ENCODE measurements around the gene MREG.

MREG gene

DNA sequence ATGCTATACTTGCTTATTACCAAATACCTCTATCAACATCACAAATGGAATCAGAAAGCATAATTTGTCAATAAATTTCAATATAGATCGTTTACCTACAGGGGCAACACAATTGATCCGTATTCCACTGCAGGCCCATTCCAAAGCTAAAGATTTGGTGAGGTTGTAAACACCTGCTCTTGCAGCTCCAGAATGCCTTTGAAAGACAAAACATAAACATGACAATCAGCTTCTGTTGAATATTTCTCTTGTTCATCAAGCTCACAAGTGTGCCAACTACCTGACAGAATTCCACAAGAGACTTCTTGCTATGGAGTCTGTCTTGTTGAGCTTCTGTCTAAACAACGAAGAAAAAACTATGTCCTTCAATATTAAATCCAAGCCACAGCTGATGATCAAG, 38.0 kb upstream of the MREG start:
- H3K4me3 ChIP-seq (ENCODE audit: low read length): no peak overlapping the region
- no peak for DNase-seq (ENCODE audit: low read depth)
- TF ChIP-seq CTCF (IDR thresholded peaks at IDR 0.05; ENCODE audit: insufficient read depth, low read depth, low read length, missing control alignments): no peak

- no peak for TF ChIP-seq CTCF (IDR thresholded peaks at IDR 0.05; ENCODE audit: insufficient read depth, low read depth, low read length, missing control alignments)
- no peak for DNase-seq (ENCODE audit: low read depth)
- H3K4me3 ChIP-seq (ENCODE audit: low read length): no peak overlapping the region
Measured at GRCh38 chr2:216049452-216049851, 36.1 kb upstream of the MREG start.

GRCh38 chr2:216047397-216047796, 34.0 kb upstream of the MREG start:
- no peak overlapping the region for H3K4me3 ChIP-seq (ENCODE audit: low read length)
- DNase-seq (ENCODE audit: low read depth): no peak
- no peak for TF ChIP-seq CTCF (IDR thresholded peaks at IDR 0.05; ENCODE audit: insufficient read depth, low read depth, low read length, missing control alignments)

GRCh38 chr2:216044883-216045486, 31.6 kb upstream of the MREG start:
- DNase-seq (ENCODE audit: low read depth): no peak
- H3K4me3 ChIP-seq (ENCODE audit: low read length): no peak overlapping the region
- TF ChIP-seq CTCF (IDR thresholded peaks at IDR 0.05; ENCODE audit: insufficient read depth, low read depth, low read length, missing control alignments): no peak

- H3K4me3 ChIP-seq (ENCODE audit: low read length): no peak overlapping the region
- DNase-seq (ENCODE audit: low read depth): no peak
- TF ChIP-seq CTCF (IDR thresholded peaks at IDR 0.05; ENCODE audit: insufficient read depth, low read depth, low read length, missing control alignments): no peak
Measured at GRCh38 chr2:216043949-216044348, 30.6 kb upstream of the MREG start.

DNA sequence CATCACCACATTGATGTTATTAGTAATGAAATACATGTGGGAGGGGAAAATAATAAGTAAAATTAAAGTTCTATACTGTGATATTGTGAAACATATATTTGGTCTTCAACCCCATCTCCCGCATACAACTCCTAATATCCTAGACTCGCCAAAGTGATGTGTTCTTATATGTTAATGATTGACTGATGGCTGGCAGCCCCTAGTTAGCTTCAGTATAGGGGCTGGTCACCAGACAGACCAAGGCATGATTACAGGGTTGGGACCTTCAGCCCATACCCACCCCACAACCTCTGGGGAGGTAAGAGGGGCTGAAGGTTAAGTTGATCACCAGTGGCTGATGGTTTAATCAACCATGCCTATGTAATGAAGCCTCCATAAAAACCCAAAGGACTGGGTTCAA, 28.1 kb upstream of the MREG start:
- TF ChIP-seq CTCF (IDR thresholded peaks at IDR 0.05; ENCODE audit: insufficient read depth, low read depth, low read length, missing control alignments): no peak
- H3K4me3 ChIP-seq (ENCODE audit: low read length): no peak overlapping the region
- DNase-seq (ENCODE audit: low read depth): no peak

- no peak overlapping the region for H3K4me3 ChIP-seq (ENCODE audit: low read length)
- peak; percentile 38 for DNase-seq (ENCODE audit: low read depth)
- no peak for TF ChIP-seq CTCF (IDR thresholded peaks at IDR 0.05; ENCODE audit: insufficient read depth, low read depth, low read length, missing control alignments)
Measured at GRCh38 chr2:216039918-216040317, 26.6 kb upstream of the MREG start.
